ENCODE measurements around the gene LRP5.

DNA sequence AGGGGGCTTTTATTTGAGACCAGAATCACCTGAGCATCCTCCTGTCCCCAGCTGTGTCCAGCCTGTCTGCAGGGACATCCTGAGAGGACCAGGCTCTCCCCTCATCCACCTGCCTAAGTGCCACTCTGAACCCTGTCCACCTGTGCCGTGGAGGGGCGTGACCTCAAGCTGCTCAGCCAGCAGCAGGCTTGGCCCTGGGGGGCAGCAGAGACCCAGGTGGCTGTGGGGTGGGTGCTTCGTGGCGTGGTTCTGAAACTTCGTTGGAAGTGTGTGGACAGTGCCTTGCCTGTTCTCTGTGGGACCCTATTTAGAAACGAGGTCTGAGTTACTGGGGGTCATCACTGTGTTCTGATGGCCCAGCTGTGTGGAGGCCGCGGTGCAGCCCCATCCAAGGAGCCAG is 72.7 kb downstream of the LRP5 start:
- TF ChIP-seq EZH2phosphoT487 (conservative IDR thresholded peaks at IDR 0.05; ENCODE audit: low read length): no peak
- TF ChIP-seq, protein P1, sequence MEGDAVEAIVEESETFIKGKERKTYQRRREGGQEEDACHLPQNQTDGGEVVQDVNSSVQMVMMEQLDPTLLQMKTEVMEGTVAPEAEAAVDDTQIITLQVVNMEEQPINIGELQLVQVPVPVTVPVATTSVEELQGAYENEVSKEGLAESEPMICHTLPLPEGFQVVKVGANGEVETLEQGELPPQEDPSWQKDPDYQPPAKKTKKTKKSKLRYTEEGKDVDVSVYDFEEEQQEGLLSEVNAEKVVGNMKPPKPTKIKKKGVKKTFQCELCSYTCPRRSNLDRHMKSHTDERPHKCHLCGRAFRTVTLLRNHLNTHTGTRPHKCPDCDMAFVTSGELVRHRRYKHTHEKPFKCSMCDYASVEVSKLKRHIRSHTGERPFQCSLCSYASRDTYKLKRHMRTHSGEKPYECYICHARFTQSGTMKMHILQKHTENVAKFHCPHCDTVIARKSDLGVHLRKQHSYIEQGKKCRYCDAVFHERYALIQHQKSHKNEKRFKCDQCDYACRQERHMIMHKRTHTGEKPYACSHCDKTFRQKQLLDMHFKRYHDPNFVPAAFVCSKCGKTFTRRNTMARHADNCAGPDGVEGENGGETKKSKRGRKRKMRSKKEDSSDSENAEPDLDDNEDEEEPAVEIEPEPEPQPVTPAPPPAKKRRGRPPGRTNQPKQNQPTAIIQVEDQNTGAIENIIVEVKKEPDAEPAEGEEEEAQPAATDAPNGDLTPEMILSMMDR (IDR thresholded peaks at IDR 0.05; ENCODE audit: insufficient read depth, low read length, poor library complexity, severe bottlenecking): no peak
